Measurements from ENCODE around the gene PIK3IP1.

PIK3IP1 gene

GRCh38 chr22:31295831-31296657 lies 3.8 kb upstream of the PIK3IP1 start:
- TF ChIP-seq, protein P1, sequence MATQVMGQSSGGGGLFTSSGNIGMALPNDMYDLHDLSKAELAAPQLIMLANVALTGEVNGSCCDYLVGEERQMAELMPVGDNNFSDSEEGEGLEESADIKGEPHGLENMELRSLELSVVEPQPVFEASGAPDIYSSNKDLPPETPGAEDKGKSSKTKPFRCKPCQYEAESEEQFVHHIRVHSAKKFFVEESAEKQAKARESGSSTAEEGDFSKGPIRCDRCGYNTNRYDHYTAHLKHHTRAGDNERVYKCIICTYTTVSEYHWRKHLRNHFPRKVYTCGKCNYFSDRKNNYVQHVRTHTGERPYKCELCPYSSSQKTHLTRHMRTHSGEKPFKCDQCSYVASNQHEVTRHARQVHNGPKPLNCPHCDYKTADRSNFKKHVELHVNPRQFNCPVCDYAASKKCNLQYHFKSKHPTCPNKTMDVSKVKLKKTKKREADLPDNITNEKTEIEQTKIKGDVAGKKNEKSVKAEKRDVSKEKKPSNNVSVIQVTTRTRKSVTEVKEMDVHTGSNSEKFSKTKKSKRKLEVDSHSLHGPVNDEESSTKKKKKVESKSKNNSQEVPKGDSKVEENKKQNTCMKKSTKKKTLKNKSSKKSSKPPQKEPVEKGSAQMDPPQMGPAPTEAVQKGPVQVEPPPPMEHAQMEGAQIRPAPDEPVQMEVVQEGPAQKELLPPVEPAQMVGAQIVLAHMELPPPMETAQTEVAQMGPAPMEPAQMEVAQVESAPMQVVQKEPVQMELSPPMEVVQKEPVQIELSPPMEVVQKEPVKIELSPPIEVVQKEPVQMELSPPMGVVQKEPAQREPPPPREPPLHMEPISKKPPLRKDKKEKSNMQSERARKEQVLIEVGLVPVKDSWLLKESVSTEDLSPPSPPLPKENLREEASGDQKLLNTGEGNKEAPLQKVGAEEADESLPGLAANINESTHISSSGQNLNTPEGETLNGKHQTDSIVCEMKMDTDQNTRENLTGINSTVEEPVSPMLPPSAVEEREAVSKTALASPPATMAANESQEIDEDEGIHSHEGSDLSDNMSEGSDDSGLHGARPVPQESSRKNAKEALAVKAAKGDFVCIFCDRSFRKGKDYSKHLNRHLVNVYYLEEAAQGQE (IDR thresholded peaks at IDR 0.05; ENCODE audit: insufficient read depth in 1 of 2, low read depth in 2 of 2, low read length in 2 of 2) = no peak
- no peak for TF ChIP-seq FOXP2 (optimal IDR thresholded peaks at IDR 0.05; ENCODE audit: borderline replicate concordance, extremely low read depth, extremely low read length, insufficient read depth)
- TF ChIP-seq POLR2AphosphoS5 (IDR thresholded peaks at IDR 0.05; ENCODE audit: low read depth, low read length) = no peak
- no peak for TF ChIP-seq SIN3A (IDR thresholded peaks at IDR 0.05; ENCODE audit: borderline replicate concordance, insufficient read depth, low read length)
- no peak for TF ChIP-seq TAF1 (IDR thresholded peaks at IDR 0.05; ENCODE audit: borderline replicate concordance, insufficient read depth, low read length)

- TF ChIP-seq POLR2AphosphoS5 (IDR thresholded peaks at IDR 0.05; ENCODE audit: low read depth, low read length) (no peak), FOXP2 (optimal IDR thresholded peaks at IDR 0.05; ENCODE audit: borderline replicate concordance, extremely low read depth, extremely low read length, insufficient read depth) (no peak), TAF1 (IDR thresholded peaks at IDR 0.05; ENCODE audit: borderline replicate concordance, insufficient read depth, low read length) (no peak), SIN3A (IDR thresholded peaks at IDR 0.05; ENCODE audit: borderline replicate concordance, insufficient read depth, low read length) (no peak)
- TF ChIP-seq, protein P1 (IDR thresholded peaks at IDR 0.05; ENCODE audit: insufficient read depth in 1 of 2, low read depth in 2 of 2, low read length in 2 of 2) = no peak
Measured at GRCh38 chr22:31295360-31295759, 3.1 kb upstream of the PIK3IP1 start.

- TF ChIP-seq POLR2AphosphoS5 (IDR thresholded peaks at IDR 0.05; ENCODE audit: low read depth, low read length) (no peak), SIN3A (IDR thresholded peaks at IDR 0.05; ENCODE audit: borderline replicate concordance, insufficient read depth, low read length) (no peak), TAF1 (IDR thresholded peaks at IDR 0.05; ENCODE audit: borderline replicate concordance, insufficient read depth, low read length) (no peak), FOXP2 (optimal IDR thresholded peaks at IDR 0.05; ENCODE audit: borderline replicate concordance, extremely low read depth, extremely low read length, insufficient read depth) (no peak)
- TF ChIP-seq, protein P1 (IDR thresholded peaks at IDR 0.05; ENCODE audit: insufficient read depth in 1 of 2, low read depth in 2 of 2, low read length in 2 of 2) = no peak
Measured at GRCh38 chr22:31291481-31292235, 630 bp downstream of the PIK3IP1 start.

- TF ChIP-seq, protein P1 (IDR thresholded peaks at IDR 0.05; ENCODE audit: insufficient read depth in 1 of 2, low read depth in 2 of 2, low read length in 2 of 2) = no peak
- TF ChIP-seq POLR2AphosphoS5 (IDR thresholded peaks at IDR 0.05; ENCODE audit: low read depth, low read length) (no peak), FOXP2 (optimal IDR thresholded peaks at IDR 0.05; ENCODE audit: borderline replicate concordance, extremely low read depth, extremely low read length, insufficient read depth) (peak; percentile 99)
Measured at GRCh38 chr22:31290494-31291471, 1.5 kb downstream of the PIK3IP1 start.
